ENCODE data around the gene TMEM82. TPM values are rescaled to one million over a fixed set of nuclear protein-coding genes. Genes with fewer than 3 reads are reported as not detected.
A peak's percentile ranks its signal among the peaks of the same experiment; 100 is the strongest.

The TMEM82 gene
- total and polyA plus RNA-seq, 2 of the 13 experiments (the other 11 are each of a cell fraction or from before 2014, with no cell fraction given): 0.24 to 0.97 TPM

DNA sequence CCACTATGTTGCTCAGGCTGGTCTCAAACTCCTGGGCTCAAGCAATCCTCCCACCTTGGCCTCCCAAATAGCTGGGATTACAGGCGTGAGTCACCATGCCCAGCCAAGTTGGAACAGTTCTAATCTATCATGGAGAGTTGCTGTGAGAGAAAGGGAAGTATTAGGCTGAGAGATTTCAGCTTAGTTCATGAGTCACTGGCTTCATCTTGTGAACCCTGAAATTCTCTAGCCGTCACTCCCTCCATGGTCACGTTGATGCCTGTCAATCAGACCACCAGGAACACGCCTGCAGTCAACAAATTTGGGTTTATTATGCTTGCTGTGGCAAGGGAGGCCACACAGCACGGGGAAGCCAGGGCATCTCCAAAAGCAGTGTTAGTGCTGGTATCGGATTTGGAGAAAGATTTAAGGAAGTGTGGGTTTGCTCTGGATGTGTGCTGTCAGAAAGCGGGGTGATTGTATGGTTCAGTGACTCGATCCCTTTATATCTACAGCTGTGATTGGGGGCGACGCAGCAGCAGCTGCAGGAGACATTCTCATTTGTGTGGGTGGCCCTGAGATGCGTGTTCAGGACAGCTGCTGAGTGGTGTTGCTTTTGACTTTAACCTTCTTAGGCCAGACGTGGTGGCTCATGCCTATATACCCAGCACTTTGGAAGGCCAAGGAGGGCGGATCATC, 46.5 kb downstream of the TMEM82 start:
- no peaks in the 10 kb centered on the region for H3K79me2 ChIP-seq (ENCODE audit: insufficient read depth, low read length)
- in situ Hi-C loops (cut with HindIII; ENCODE audit: extremely low pct_ligation_motif_present, low pct_unique_long_range_greater_than_20kb): no loop called here
- intact Hi-C loops (cut with micrococcal nuclease; ENCODE audit: unreplicated experiment): no loop called here
- H3K4me3 ChIP-seq (replicated peaks in 1 of 3; ENCODE audit: insufficient read depth in 1 of 3, low read depth in 2 of 3, low read length in 3 of 3): no peak overlapping the region
- 0 out of 2 replicates have a peak, but pooled peaks have one; percentile 7 for TF ChIP-seq POGZ (CRISPR knock-in tag; IDR thresholded peaks at IDR 0.05)
- TF ChIP-seq, protein P1, sequence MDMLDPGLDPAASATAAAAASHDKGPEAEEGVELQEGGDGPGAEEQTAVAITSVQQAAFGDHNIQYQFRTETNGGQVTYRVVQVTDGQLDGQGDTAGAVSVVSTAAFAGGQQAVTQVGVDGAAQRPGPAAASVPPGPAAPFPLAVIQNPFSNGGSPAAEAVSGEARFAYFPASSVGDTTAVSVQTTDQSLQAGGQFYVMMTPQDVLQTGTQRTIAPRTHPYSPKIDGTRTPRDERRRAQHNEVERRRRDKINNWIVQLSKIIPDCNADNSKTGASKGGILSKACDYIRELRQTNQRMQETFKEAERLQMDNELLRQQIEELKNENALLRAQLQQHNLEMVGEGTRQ (IDR thresholded peaks at IDR 0.05; ENCODE audit: low read depth, low read length): no peak
- TF ChIP-seq, protein P1 (CRISPR knock-in tag; IDR thresholded peaks at IDR 0.05; ENCODE audit: borderline replicate concordance): 0 out of 2 replicates have a peak, but pooled peaks have one; percentile 20
- TF ChIP-seq, protein P2, sequence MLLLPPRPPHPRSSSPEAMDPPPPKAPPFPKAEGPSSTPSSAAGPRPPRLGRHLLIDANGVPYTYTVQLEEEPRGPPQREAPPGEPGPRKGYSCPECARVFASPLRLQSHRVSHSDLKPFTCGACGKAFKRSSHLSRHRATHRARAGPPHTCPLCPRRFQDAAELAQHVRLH (CRISPR knock-in tag; IDR thresholded peaks at IDR 0.05; ENCODE audit: borderline replicate concordance, low read depth): no peak
- FAIRE-seq: no peak
- peaks cover 29% of the 10 kb centered on the region for H3K4me1 ChIP-seq (ENCODE audit: insufficient read depth, low read length)
- H3K4me2 ChIP-seq (ENCODE audit: low read depth, low read length): no peak overlapping the region
- no peak for DNase-seq (ENCODE audit: low spot score)
- peak overlapping the region; percentile 28 for H3K27ac ChIP-seq (ENCODE audit: extremely low read length, insufficient read depth, low read length)
- no peaks in the 10 kb centered on the region for H3K27me3 ChIP-seq (ENCODE audit: control insufficient read depth in 1 of 2, insufficient read depth in 2 of 2, low read length in 2 of 2)
- ChIA-PET CTCF (ENCODE audit: low intra/inter-chr PET ratio, low total read pairs) (no interaction called here), POLR2A (interaction anchor here (1.2 kb wide), 1 partner anchor 10 kb away, joined by 3 read pairs; no protein-coding TSS in a partner anchor)
- ATAC-seq: no peak
- WGBS (ENCODE audit: low lambda C conversion rate): 85% methylated on average over 13 of the region's 13 CpGs
- no peaks in the 10 kb centered on the region for H4K20me1 ChIP-seq (ENCODE audit: insufficient read depth, low read length)
- no peak overlapping the region for H2AFZ ChIP-seq (ENCODE audit: low read length)
- no peaks in the 10 kb centered on the region for H3K9me3 ChIP-seq (ENCODE audit: low read length)
- BruUV-seq (replicated peaks): no TSS peak
- peaks cover 2 to 14% of the 10 kb centered on the region in 2 experiments; a peak in 4 of 5 replicates for H3K36me3 ChIP-seq (replicated peaks in 1 of 2; ENCODE audit: control insufficient read depth in 1 of 2, insufficient read depth in 2 of 2, low read length in 2 of 2)
- H3K9ac ChIP-seq (ENCODE audit: insufficient read depth, low read depth, low read length): no peak overlapping the region
